Activated T-cell treated with anti-CD3 and anti-CD28 coated beads, Interleukin-2, amount 50 U/mL, for 4 hours (primary cell): Measurements from ENCODE around the gene CALHM1. TPM values are rescaled to one million over a fixed set of nuclear protein-coding genes. Genes with fewer than 3 reads are reported as not detected.

Experiments used
- ATAC-seq, 2 donors: fragments of 200-7000 bp; cut with Tn5 transposase; one replicate each; pipeline ENCODE4 v1.10.0; 2021
- DNase-seq: peaks from one replicate; pipeline ENCODE4 v3.0.0-alpha.2; 2020
- H3K27me3 Mint-ChIP-seq: one replicate; pipeline ENCODE4 v1.8.0; 2021; ENCODE audit warnings: low read depth, mixed read lengths
- H3K36me3 Mint-ChIP-seq: one replicate; pipeline ENCODE4 v1.8.0; 2022; ENCODE audit warnings: mixed read lengths; ENCODE audit not compliant: insufficient read depth
- H3K4me1 Mint-ChIP-seq: one replicate; pipeline ENCODE4 v1.8.0; 2021; ENCODE audit warnings: low read depth, mixed read lengths
- H3K4me3 Mint-ChIP-seq: one replicate; pipeline ENCODE4 v1.8.0; 2021; ENCODE audit warnings: mild to moderate bottlenecking, moderate library complexity, mixed read lengths
- H3K9me3 Mint-ChIP-seq: one replicate; pipeline ENCODE4 v1.8.0; 2021; ENCODE audit warnings: mixed read lengths
- total RNA-seq, 3 donors: library from RNA; stranded (reverse); gene quantifications; one replicate each; pipeline ENCODE4 v1.2.1, GENCODE V29; 2021

CALHM1 gene
- total RNA-seq, 3 donors from 2014 or later = not detected

DNA sequence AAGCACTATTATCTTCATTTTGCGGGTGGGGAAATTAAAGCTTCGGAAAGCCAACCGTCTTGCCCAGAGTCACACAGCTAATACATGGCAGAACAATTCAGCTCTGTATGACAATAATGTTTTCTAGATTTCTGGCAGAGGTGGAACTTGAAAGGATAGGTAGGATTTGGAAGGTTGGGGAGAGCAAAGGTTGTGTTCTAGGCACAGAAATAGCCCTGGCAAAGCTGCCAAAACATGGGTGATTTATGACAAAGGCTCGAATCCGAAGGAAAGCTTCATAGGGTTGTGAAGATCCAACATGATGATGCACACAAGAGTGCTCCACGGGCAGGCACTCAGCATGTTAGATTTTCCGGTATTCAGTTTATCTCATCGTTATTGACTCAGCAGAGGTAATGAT, 43.1 kb downstream of the CALHM1 start:
- no peak for ATAC-seq
- H3K36me3 Mint-ChIP-seq = peaks cover 59% of the 10 kb centered on the region
- no peak for DNase-seq

DNA sequence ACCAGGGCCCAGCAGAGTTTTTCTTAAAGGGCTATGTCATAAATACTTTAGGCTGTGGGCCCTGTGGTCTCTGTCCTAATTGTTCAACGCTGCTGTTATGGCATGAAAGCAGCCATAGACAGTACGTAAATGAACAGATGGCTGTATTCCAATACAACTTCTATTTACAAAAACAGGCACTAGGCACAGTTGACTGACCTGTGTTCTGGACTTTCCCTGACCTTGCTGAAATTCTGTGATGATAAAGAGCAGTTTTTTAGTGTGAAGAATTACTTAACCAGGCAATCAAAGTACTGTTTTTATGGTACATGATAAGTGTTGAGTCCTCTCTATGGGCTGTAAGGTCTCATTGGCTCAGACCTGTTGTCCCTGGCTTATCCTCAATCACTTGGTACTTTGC, 45.1 kb downstream of the CALHM1 start:
- no peak for DNase-seq
- Mint-ChIP-seq H3K4me3 (no peak overlapping the region), H3K4me1 (no peaks in the 10 kb centered on the region), H3K9me3 (no peaks in the 10 kb centered on the region), H3K27me3 (no peaks in the 10 kb centered on the region), H3K36me3 (peaks cover 48% of the 10 kb centered on the region)
- ATAC-seq = no peak

More for the DNA sequence above, 43.1 kb downstream of the CALHM1 start:
- H3K27me3 Mint-ChIP-seq = no peaks in the 10 kb centered on the region
- no peak overlapping the region for H3K4me3 Mint-ChIP-seq
- H3K9me3 Mint-ChIP-seq = no peaks in the 10 kb centered on the region
- H3K4me1 Mint-ChIP-seq = no peaks in the 10 kb centered on the region

Other genes with a start within 250 kb of the CALHM1 start
- gene RPEL1, start 213.0 kb downstream of the CALHM1 start, total RNA-seq = under 1 TPM in 1 of 3 donors, not detected in 2; 0.18 TPM
- gene INA, start 181.8 kb downstream of the CALHM1 start, total RNA-seq = under 1 TPM; 0.27 to 0.38 (median 0.32) TPM
- 10 to 100 TPM; 15.8 to 18.1 (median 16.9) TPM for gene PCGF6, start 107.8 kb downstream of the CALHM1 start, total RNA-seq
- gene TAF5, start 90.9 kb downstream of the CALHM1 start, total RNA-seq = 1 to 10 TPM; 6.9 to 9.6 (median 7.8) TPM
- gene ATP5MK, start 62.4 kb downstream of the CALHM1 start, total RNA-seq = 100 to 1,000 TPM; 426 to 450 (median 433) TPM
- gene PDCD11, start 62.3 kb downstream of the CALHM1 start, total RNA-seq = 100 to 1,000 TPM; 122 to 127 (median 124) TPM
- gene CALHM2, start 6.5 kb downstream of the CALHM1 start, total RNA-seq = 1 to 10 TPM; 2.8 to 6.0 (median 3.8) TPM
- not detected for gene CALHM3, start 20.3 kb upstream of the CALHM1 start, total RNA-seq
- 1 to 10 TPM in 2 of 3 donors, under 1 TPM in 1; 0.84 to 2.0 (median 1.5) TPM for gene NEURL1, start 34.8 kb upstream of the CALHM1 start, total RNA-seq